CD4-positive, alpha-beta T cell (primary cell): Measurements from ENCODE around the gene AK8. TPM values are rescaled to one million over a fixed set of nuclear protein-coding genes. Genes with fewer than 3 reads are reported as not detected.

ENCODE experiments used
- ATAC-seq: fragments of 200-7000 bp; cut with Tn5 transposase; one replicate; pipeline ENCODE4 v1.10.0; 2022; ENCODE audit warnings: mild to moderate bottlenecking; ENCODE audit not compliant: poor library complexity
- CTCF ChIA-PET: fragments of 350-600 bp; sonication (Branson Sonifier 250); formaldehyde crosslinking; loops from one replicate; lab custom pipeline; 2021; ENCODE audit warnings: antibody characterized with exemption, inconsistent platforms; lab: Charles Lee
- POLR2A ChIA-PET: fragments of 350-600 bp; sonication (Branson Sonifier 250); formaldehyde crosslinking; loops from one replicate; lab custom pipeline; 2021; ENCODE audit warnings: antibody characterized with exemption, inconsistent platforms; lab: Charles Lee
- DNase-seq, 14 experiments: peaks; one replicate each; pipeline ENCODE4 v3.0.0-alpha.2; 2013 to 2020; ENCODE audit warnings: mixed read lengths in 2 of 14
- H3K27ac ChIP-seq, 2 donors: one replicate each; pipeline versions ENCODE4 v1.5.1 to v1.7.0; 2013; ENCODE audit warnings: low read length in 2 of 2, low read depth in 1 of 2, mild to moderate bottlenecking in 1 of 2
- H3K27me3 ChIP-seq, 2 experiments: 1 replicate in 1 of 2; 2 replicates in 1 of 2; pipeline versions ENCODE4 v1.6.1 to v1.7.0; 2013; ENCODE audit warnings: low read length in 2 of 2, control low read depth in 1 of 2, mild to moderate bottlenecking in 1 of 2, moderate library complexity in 1 of 2; ENCODE audit not compliant: insufficient read depth in 2 of 2, control insufficient read depth in 1 of 2
- H3K36me3 ChIP-seq: one replicate; pipeline ENCODE4 v1.6.1; 2013; ENCODE audit warnings: low read length, control low read depth; ENCODE audit not compliant: insufficient read depth
- H3K4me1 ChIP-seq: one replicate; pipeline ENCODE4 v1.6.1; 2013; ENCODE audit warnings: low read length, control low read depth; ENCODE audit not compliant: insufficient read depth
- H3K4me3 ChIP-seq: one replicate; pipeline ENCODE4 v1.5.1; 2013; ENCODE audit warnings: mild to moderate bottlenecking, low read length, moderate library complexity
- H3K9me3 ChIP-seq, 2 experiments: 1 replicate in 1 of 2; 2 replicates in 1 of 2; pipeline versions ENCODE4 v1.6.1 to v1.7.0; 2013; ENCODE audit warnings: low read length in 2 of 2, mild to moderate bottlenecking in 2 of 2, control low read depth in 1 of 2, moderate library complexity in 1 of 2; ENCODE audit not compliant: control insufficient read depth in 1 of 2, insufficient read depth in 1 of 2
- H3K27ac Mint-ChIP-seq: one replicate; pipeline ENCODE4 v1.8.0; 2020; ENCODE audit warnings: mixed read lengths
- H3K27me3 Mint-ChIP-seq: one replicate; pipeline ENCODE4 v1.8.0; 2021; ENCODE audit warnings: mixed read lengths
- H3K36me3 Mint-ChIP-seq: one replicate; pipeline ENCODE4 v1.8.0; 2021; ENCODE audit warnings: low read depth, mixed read lengths
- H3K4me1 Mint-ChIP-seq: one replicate; pipeline ENCODE4 v1.8.0; 2021; ENCODE audit warnings: low read depth, mixed read lengths
- H3K4me3 Mint-ChIP-seq: one replicate; pipeline ENCODE4 v1.8.0; 2020; ENCODE audit warnings: mild to moderate bottlenecking, mixed read lengths
- H3K9me3 Mint-ChIP-seq: one replicate; pipeline ENCODE4 v1.8.0; 2020; ENCODE audit warnings: mixed read lengths
- CTCF ChIP-seq: fragments of 200-600 bp; IDR thresholded peaks from one replicate; pipeline ENCODE4 v1.8.0; 2022; ENCODE audit warnings: antibody characterized with exemption, mild to moderate bottlenecking
- intact Hi-C, 2 experiments: fragments of 100-400 bp; cut with DNase I in 1 of 2; cut with micrococcal nuclease in 1 of 2; formaldehyde crosslinking; loops; one replicate each; pipeline versions ENCODE4 v1.15.1 to v1.9.0; 2023 to 2025; cut with DNase I, micrococcal nuclease
- total RNA-seq, 174 experiments: library from RNA in 2 of 174; stranded (reverse) in 2 of 174; gene quantifications; one replicate each; pipeline ENCODE4 v1.2.3 and lab custom pipeline; 2021 to 2026

Gene AK8
- total RNA-seq, 2 experiments from 2014 or later: not detected

- Mint-ChIP-seq H3K4me3 (no peak overlapping the region), H3K4me1 (no peaks in the 10 kb centered on the region), H3K27me3 (no peaks in the 10 kb centered on the region), H3K36me3 (no peaks in the 10 kb centered on the region), H3K27ac (no peak overlapping the region), H3K9me3 (no peaks in the 10 kb centered on the region)
- H3K36me3 ChIP-seq: no peaks in the 10 kb centered on the region
- ChIA-PET POLR2A (no interaction called here), CTCF (no interaction called here)
- H3K4me3 ChIP-seq: no peak overlapping the region
- H3K4me1 ChIP-seq: peaks cover 6% of the 10 kb centered on the region
- TF ChIP-seq CTCF: no peak
- ATAC-seq: no peak
- no peaks in the 10 kb centered on the region for H3K27me3 ChIP-seq
- no peak overlapping the region for H3K27ac ChIP-seq
- no peaks in the 10 kb centered on the region for H3K9me3 ChIP-seq
- intact Hi-C loops: no loop called here
- DNase-seq: no peak
Observed at GRCh38 chr9:132869266-132869665, 8.8 kb downstream of the AK8 start.

GRCh38 chr9:132866898-132867297, 11.2 kb downstream of the AK8 start:
- H3K4me3 ChIP-seq: no peak overlapping the region
- H3K9me3 Mint-ChIP-seq: no peaks in the 10 kb centered on the region
- H3K27ac ChIP-seq: no peak overlapping the region
- intact Hi-C loops: no loop called here
- no peak for DNase-seq
- H3K4me3 Mint-ChIP-seq: no peak overlapping the region
- H3K27ac Mint-ChIP-seq: no peak overlapping the region
- ChIA-PET POLR2A (no interaction called here), CTCF (no interaction called here)
- H3K36me3 Mint-ChIP-seq: no peaks in the 10 kb centered on the region
- no peaks in the 10 kb centered on the region for H3K4me1 Mint-ChIP-seq
- H3K36me3 ChIP-seq: no peaks in the 10 kb centered on the region
- H3K4me1 ChIP-seq: no peaks in the 10 kb centered on the region
- ATAC-seq: no peak
- no peaks in the 10 kb centered on the region for H3K27me3 ChIP-seq
- no peaks in the 10 kb centered on the region for H3K9me3 ChIP-seq
- no peaks in the 10 kb centered on the region for H3K27me3 Mint-ChIP-seq
- no peak for TF ChIP-seq CTCF

- Mint-ChIP-seq H3K4me3 (no peak overlapping the region), H3K9me3 (no peaks in the 10 kb centered on the region), H3K27me3 (no peaks in the 10 kb centered on the region), H3K4me1 (no peaks in the 10 kb centered on the region), H3K27ac (no peak overlapping the region), H3K36me3 (no peaks in the 10 kb centered on the region)
- TF ChIP-seq CTCF: no peak
- Histone ChIP-seq H3K4me1 (no peaks in the 10 kb centered on the region), H3K27me3 (peaks cover 0 to under 1% of the 10 kb centered on the region in 2 experiments), H3K27ac (no peak overlapping the region), H3K4me3 (no peak overlapping the region), H3K36me3 (no peaks in the 10 kb centered on the region), H3K9me3 (no peaks in the 10 kb centered on the region)
- CTCF ChIA-PET: no interaction called here
- POLR2A ChIA-PET: no interaction called here
- intact Hi-C loops: no loop called here
- ATAC-seq: no peak
- DNase-seq: no peak
Observed at GRCh38 chr9:132864691-132865090, 13.4 kb downstream of the AK8 start.
